Measurements from ENCODE around the gene ZSWIM4.

- TF ChIP-seq, protein P1, sequence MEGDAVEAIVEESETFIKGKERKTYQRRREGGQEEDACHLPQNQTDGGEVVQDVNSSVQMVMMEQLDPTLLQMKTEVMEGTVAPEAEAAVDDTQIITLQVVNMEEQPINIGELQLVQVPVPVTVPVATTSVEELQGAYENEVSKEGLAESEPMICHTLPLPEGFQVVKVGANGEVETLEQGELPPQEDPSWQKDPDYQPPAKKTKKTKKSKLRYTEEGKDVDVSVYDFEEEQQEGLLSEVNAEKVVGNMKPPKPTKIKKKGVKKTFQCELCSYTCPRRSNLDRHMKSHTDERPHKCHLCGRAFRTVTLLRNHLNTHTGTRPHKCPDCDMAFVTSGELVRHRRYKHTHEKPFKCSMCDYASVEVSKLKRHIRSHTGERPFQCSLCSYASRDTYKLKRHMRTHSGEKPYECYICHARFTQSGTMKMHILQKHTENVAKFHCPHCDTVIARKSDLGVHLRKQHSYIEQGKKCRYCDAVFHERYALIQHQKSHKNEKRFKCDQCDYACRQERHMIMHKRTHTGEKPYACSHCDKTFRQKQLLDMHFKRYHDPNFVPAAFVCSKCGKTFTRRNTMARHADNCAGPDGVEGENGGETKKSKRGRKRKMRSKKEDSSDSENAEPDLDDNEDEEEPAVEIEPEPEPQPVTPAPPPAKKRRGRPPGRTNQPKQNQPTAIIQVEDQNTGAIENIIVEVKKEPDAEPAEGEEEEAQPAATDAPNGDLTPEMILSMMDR (IDR thresholded peaks at IDR 0.05) = no peak
- no peak for TF ChIP-seq ZFX (IDR thresholded peaks at IDR 0.05; ENCODE audit: borderline replicate concordance)
Observed at GRCh38 chr19:13806728-13807127, 11.5 kb downstream of the ZSWIM4 start.
